H1 (cell line): ENCODE measurements around the gene NPTX1. TPM values are rescaled to one million over a fixed set of nuclear protein-coding genes. Genes with fewer than 3 reads are reported as not detected.
A peak's percentile ranks its signal among the peaks of the same experiment; 100 is the strongest.

Experiments used
- EZH2 ChIP-seq: fragments of 200-600 bp; sonication (generic); IDR thresholded peaks from 2 replicates; pipeline ENCODE4 v1.7.1; 2012; ENCODE audit warnings: low read depth, mild to moderate bottlenecking, moderate library complexity, low read length, inconsistent platforms; ENCODE audit not compliant: severe bottlenecking
- JUND ChIP-seq: IDR thresholded peaks from 2 replicates; pipeline ENCODE4 v1.6.1; 2011; ENCODE audit warnings: mild to moderate bottlenecking, improper control_type of control experiment, low read length
- MAX ChIP-seq: IDR thresholded peaks from 2 replicates; pipeline ENCODE4 v1.6.1; 2012; ENCODE audit warnings: inconsistent platforms
- NANOG ChIP-seq: IDR thresholded peaks from 2 replicates; pipeline ENCODE4 v1.6.1; 2011; ENCODE audit warnings: low read length, low read depth, mild to moderate bottlenecking, inconsistent platforms; ENCODE audit not compliant: insufficient read depth, poor library complexity, severe bottlenecking
- SIRT6 ChIP-seq: IDR thresholded peaks from one replicate; pipeline ENCODE4 v1.7.1; 2012; ENCODE audit warnings: low read length, inconsistent platforms
- SRF ChIP-seq: IDR thresholded peaks from 2 replicates; pipeline ENCODE4 v1.6.1; 2011; ENCODE audit warnings: mild to moderate bottlenecking, low read depth, low read length, moderate library complexity
- TAF1 ChIP-seq: IDR thresholded peaks from 2 replicates; pipeline ENCODE4 v1.6.1; 2011; ENCODE audit warnings: mild to moderate bottlenecking, low read depth, low read length
- polyA plus RNA-seq, 7 experiments: library from polyadenylated mRNA; depleted of rRNA in 3 of 7; stranded (reverse) in 5 of 7; unstranded in 2 of 7; fragments of >200 nt in 5 of 7; fragments of 200-250 nt in 2 of 7; gene quantifications; 1 replicate in 5 of 7; 2 replicates in 1 of 7; 4 replicates in 1 of 7; pipeline versions ENCODE4 v1.2.1 to v1.2.3, GENCODE V29; 2011 to 2013; ENCODE audit warnings: missing spikeins in 2 of 7, mixed read lengths in 2 of 7
- total RNA-seq: library from RNA; stranded (reverse); fragmentation: NEBNext Ultra II Directional; extraction: Animal tissue kit (Norgen Biotek cat#: 25700); gene quantifications from 2 replicates; pipeline ENCODE4 v1.2.1, GENCODE V29; 2021

NPTX1 gene
- total and polyA plus RNA-seq, 2 of the 8 experiments (the other 6 are each of a cell fraction or from before 2014, with no cell fraction given): 12.0 to 17.9 TPM

- TF ChIP-seq EZH2 (peak; percentile 81), NANOG (no peak), TAF1 (peak; percentile 57; the same call in 1 of the 2 replicates), SRF (no peak), JUND (no peak), MAX (peak; percentile 11), SIRT6 (no peak)
- TF ChIP-seq, all 59 proteins: peak for 9
These were observed at the start of gene NPTX1 (continued) for GRCh38 chr17:80475910-80476876.
